ENCODE data around the gene ATP8A1. TPM values are rescaled to one million over a fixed set of nuclear protein-coding genes. Genes with fewer than 3 reads are reported as not detected.

ATP8A1 gene
- total RNA-seq, 1 experiment from 2014 or later, result 0.19 TPM

DNA sequence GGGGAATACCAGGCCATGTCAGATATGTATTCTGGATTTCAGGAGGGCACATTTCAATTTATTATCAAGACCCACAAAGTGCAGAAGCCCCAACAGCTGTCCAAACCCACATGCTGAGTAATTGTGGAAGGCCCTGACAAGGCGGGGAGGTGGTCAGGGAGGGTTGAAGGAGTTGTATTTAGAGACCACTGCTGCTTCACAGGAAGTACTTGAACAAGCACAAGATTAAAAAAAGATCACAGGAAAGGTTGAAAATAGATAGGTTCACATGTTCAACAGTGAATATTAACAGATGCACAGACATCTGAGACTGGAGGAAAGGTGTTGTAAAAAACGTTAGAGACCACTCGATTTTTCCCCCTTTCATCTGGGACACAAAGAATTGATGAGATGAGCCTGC is 17.9 kb downstream of the ATP8A1 start:
- H3K36me3 Mint-ChIP-seq (ENCODE audit: insufficient read depth, unreplicated experiment), result peaks cover 8% of the 10 kb centered on the region
- CTCF ChIA-PET, result no interaction called here
- no TSS peak for BruUV-seq (replicated peaks)
- peaks cover 7% of the 10 kb centered on the region for H3K4me1 Mint-ChIP-seq (ENCODE audit: insufficient read depth, unreplicated experiment)
- DNase-seq (ENCODE audit: unreplicated experiment), result no peak
- H3K27me3 Mint-ChIP-seq (ENCODE audit: insufficient read depth, unreplicated experiment), result no peaks in the 10 kb centered on the region
- TF ChIP-seq, protein P1, sequence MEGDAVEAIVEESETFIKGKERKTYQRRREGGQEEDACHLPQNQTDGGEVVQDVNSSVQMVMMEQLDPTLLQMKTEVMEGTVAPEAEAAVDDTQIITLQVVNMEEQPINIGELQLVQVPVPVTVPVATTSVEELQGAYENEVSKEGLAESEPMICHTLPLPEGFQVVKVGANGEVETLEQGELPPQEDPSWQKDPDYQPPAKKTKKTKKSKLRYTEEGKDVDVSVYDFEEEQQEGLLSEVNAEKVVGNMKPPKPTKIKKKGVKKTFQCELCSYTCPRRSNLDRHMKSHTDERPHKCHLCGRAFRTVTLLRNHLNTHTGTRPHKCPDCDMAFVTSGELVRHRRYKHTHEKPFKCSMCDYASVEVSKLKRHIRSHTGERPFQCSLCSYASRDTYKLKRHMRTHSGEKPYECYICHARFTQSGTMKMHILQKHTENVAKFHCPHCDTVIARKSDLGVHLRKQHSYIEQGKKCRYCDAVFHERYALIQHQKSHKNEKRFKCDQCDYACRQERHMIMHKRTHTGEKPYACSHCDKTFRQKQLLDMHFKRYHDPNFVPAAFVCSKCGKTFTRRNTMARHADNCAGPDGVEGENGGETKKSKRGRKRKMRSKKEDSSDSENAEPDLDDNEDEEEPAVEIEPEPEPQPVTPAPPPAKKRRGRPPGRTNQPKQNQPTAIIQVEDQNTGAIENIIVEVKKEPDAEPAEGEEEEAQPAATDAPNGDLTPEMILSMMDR (IDR thresholded peaks at IDR 0.05; ENCODE audit: unreplicated experiment), result no peak
- intact Hi-C loops (cut with micrococcal nuclease), result no loop called here
- POLR2A ChIA-PET, result no interaction called here
- H3K4me3 Mint-ChIP-seq (ENCODE audit: unreplicated experiment), result no peak overlapping the region
- H3K27ac Mint-ChIP-seq (ENCODE audit: low read depth, unreplicated experiment), result no peak overlapping the region
- no peaks in the 10 kb centered on the region for H3K9me3 Mint-ChIP-seq (ENCODE audit: unreplicated experiment)

DNA sequence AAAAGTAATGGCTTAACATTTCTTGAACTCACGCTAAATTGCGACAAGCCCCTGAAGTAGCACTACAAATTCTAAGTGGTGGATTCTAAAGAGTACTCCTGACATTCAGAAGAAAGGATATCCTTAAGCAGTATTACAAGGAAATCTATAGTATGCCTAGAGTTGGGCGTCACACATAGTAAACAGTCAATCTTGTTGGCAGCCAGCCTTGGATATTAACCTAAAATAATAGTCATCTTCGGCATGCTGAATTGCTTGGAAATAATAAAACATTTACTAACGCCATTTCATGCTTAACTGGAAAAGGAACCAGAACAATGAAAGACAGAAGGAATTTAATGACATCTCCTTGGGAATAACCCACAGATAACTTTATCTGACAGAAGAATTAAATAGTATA is 18.6 kb downstream of the ATP8A1 start:
- ChIA-PET CTCF (no interaction called here), POLR2A (no interaction called here)
- H3K9me3 Mint-ChIP-seq (ENCODE audit: unreplicated experiment), result no peaks in the 10 kb centered on the region
- H3K36me3 Mint-ChIP-seq (ENCODE audit: insufficient read depth, unreplicated experiment), result peaks cover 8% of the 10 kb centered on the region
- BruUV-seq (replicated peaks), result no TSS peak
- intact Hi-C loops (cut with micrococcal nuclease), result no loop called here
- H3K4me3 Mint-ChIP-seq (ENCODE audit: unreplicated experiment), result no peak overlapping the region
- no peak overlapping the region for H3K27ac Mint-ChIP-seq (ENCODE audit: low read depth, unreplicated experiment)
- no peaks in the 10 kb centered on the region for H3K27me3 Mint-ChIP-seq (ENCODE audit: insufficient read depth, unreplicated experiment)
- DNase-seq (ENCODE audit: unreplicated experiment), result no peak
- H3K4me1 Mint-ChIP-seq (ENCODE audit: insufficient read depth, unreplicated experiment), result peaks cover 7% of the 10 kb centered on the region
- TF ChIP-seq, protein P1 (IDR thresholded peaks at IDR 0.05; ENCODE audit: unreplicated experiment), result no peak

DNA sequence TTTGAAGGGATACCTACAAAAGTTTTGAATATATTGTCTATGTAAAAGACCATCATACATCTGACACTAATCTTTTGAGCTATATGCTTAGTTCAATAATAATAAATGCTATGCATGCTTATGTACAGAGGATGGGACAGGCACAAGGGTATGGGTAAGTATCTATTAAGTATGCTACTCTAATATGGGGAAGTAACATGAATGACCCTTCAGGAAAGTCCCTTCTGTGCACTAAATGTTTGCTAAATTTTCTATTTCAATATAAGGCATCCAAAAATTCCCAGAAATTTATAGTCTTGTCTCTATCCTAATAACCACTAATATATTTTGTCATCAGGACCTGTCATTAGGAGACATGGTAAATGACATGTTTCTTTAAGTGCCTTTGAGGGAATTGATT is 19.0 kb downstream of the ATP8A1 start:
- TF ChIP-seq, protein P1 (IDR thresholded peaks at IDR 0.05; ENCODE audit: unreplicated experiment), result no peak
- no peak overlapping the region for H3K4me3 Mint-ChIP-seq (ENCODE audit: unreplicated experiment)
- DNase-seq (ENCODE audit: unreplicated experiment), result no peak
- peaks cover 7% of the 10 kb centered on the region for H3K4me1 Mint-ChIP-seq (ENCODE audit: insufficient read depth, unreplicated experiment)
- ChIA-PET CTCF (interaction anchor here (0.6 kb wide), 1 partner anchor 213 kb away, joined by 5 read pairs; no protein-coding TSS in a partner anchor), POLR2A (no interaction called here)
- intact Hi-C loops (cut with micrococcal nuclease), result no loop called here
- no peak overlapping the region for H3K27ac Mint-ChIP-seq (ENCODE audit: low read depth, unreplicated experiment)
- peaks cover 8% of the 10 kb centered on the region for H3K36me3 Mint-ChIP-seq (ENCODE audit: insufficient read depth, unreplicated experiment)
- no peaks in the 10 kb centered on the region for H3K9me3 Mint-ChIP-seq (ENCODE audit: unreplicated experiment)
- no TSS peak for BruUV-seq (replicated peaks)
- H3K27me3 Mint-ChIP-seq (ENCODE audit: insufficient read depth, unreplicated experiment), result no peaks in the 10 kb centered on the region

DNA sequence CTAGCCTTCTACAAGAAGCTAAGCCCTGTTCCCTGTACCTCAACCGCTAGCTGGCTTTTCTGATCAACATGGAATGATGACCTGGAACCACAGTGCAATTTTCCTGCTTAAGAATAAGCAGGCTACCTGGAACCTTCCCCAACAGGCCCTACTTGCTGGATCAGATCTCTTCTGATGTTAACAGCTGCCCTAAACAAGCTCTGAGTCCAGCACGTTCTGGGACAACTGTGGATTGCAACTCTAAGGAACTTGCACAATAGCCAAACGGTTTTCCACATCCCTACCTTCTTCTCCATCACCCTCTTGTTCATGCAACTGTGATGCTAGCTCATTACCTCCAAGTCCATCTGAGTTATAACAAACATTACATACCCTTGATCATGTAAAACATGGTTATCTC is 19.8 kb downstream of the ATP8A1 start:
- ChIA-PET POLR2A (interaction anchor here (0.6 kb wide), 1 partner anchor 291 kb away, joined by 3 read pairs; no protein-coding TSS in a partner anchor), CTCF (interaction anchor here (0.6 to 1.9 kb wide), 3 partner anchors 8 to 213 kb away, joined by 3 to 8 read pairs (median 5); no protein-coding TSS in a partner anchor)
- no TSS peak for BruUV-seq (replicated peaks)
- Mint-ChIP-seq H3K27me3 (ENCODE audit: insufficient read depth, unreplicated experiment) (no peaks in the 10 kb centered on the region), H3K4me1 (ENCODE audit: insufficient read depth, unreplicated experiment) (peaks cover 7% of the 10 kb centered on the region), H3K27ac (ENCODE audit: low read depth, unreplicated experiment) (no peak overlapping the region), H3K36me3 (ENCODE audit: insufficient read depth, unreplicated experiment) (peaks cover 4% of the 10 kb centered on the region), H3K9me3 (ENCODE audit: unreplicated experiment) (no peaks in the 10 kb centered on the region), H3K4me3 (ENCODE audit: unreplicated experiment) (no peak overlapping the region)
- intact Hi-C loops (cut with micrococcal nuclease), result no loop called here
- no peak for DNase-seq (ENCODE audit: unreplicated experiment)
- TF ChIP-seq, protein P1 (IDR thresholded peaks at IDR 0.05; ENCODE audit: unreplicated experiment), result no peak

Data from MCF 10A (cell line).